Measurements from ENCODE around the gene EYS.

DNA sequence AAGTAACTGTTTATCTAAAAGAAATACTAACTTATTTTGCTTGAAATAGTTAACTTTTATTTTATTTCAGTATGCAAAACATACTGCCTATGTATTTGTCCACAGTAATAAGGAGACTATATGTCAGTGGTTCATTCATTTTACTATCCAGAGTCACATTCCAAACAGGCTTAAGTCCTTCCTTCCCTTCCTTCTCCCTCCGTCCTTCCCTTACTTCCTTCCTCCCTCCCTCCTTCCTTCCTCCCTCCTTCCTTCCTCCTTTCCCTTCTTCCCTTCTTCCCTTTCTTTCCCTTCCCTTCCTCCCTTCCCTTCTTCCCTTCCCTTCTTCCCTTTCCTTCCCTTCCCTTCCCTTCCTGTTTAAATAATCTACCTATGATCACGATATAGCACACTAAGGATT lies 899.2 kb downstream of the EYS start:
- TF ChIP-seq, protein P1, sequence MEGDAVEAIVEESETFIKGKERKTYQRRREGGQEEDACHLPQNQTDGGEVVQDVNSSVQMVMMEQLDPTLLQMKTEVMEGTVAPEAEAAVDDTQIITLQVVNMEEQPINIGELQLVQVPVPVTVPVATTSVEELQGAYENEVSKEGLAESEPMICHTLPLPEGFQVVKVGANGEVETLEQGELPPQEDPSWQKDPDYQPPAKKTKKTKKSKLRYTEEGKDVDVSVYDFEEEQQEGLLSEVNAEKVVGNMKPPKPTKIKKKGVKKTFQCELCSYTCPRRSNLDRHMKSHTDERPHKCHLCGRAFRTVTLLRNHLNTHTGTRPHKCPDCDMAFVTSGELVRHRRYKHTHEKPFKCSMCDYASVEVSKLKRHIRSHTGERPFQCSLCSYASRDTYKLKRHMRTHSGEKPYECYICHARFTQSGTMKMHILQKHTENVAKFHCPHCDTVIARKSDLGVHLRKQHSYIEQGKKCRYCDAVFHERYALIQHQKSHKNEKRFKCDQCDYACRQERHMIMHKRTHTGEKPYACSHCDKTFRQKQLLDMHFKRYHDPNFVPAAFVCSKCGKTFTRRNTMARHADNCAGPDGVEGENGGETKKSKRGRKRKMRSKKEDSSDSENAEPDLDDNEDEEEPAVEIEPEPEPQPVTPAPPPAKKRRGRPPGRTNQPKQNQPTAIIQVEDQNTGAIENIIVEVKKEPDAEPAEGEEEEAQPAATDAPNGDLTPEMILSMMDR (IDR thresholded peaks at IDR 0.05 in 2 of 3, conservative IDR thresholded peaks at IDR 0.05 in 1 of 3; ENCODE audit: borderline replicate concordance in 1 of 3, insufficient read depth in 1 of 3, low read depth in 2 of 3, low read length in 2 of 3) = no peak
- TF ChIP-seq, protein P2, sequence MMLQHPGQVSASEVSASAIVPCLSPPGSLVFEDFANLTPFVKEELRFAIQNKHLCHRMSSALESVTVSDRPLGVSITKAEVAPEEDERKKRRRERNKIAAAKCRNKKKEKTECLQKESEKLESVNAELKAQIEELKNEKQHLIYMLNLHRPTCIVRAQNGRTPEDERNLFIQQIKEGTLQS (IDR thresholded peaks at IDR 0.05) = no peak
- no peak for TF ChIP-seq POLR2AphosphoS5 (IDR thresholded peaks at IDR 0.05; ENCODE audit: low read depth, low read length)
